ENCODE data around the gene GRID2.
"Not testable (repeated sequence)": the region's sequence is repeated elsewhere in the genome, so short reads cannot be mapped to it uniquely, and the experiment has no call there.

The GRID2 gene

DNA sequence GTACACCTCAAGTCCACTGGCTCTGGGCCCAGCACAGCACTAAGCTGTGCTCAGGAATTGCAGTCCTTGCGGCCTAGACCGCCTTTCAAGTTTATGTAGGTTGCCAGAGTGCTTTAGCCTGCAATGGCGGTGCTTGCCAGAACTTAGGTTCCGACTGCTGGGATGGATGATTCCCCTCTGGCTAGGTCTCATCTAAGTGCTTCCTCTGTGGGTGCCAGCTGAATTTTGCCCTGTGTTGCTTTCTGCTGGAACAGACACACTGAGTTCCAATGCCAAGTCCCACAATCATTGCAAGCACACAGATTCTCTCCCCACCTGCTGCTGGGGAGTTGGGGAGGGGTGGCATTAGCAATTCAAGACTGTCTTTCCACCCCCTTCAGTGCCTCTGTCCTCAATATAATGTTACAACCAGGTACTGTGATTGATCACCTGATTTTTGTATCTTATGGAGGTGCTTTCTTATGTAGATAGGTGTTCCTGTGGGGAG lies 129.5 kb downstream of the GRID2 start:
- no peak for TF ChIP-seq ZFP30 (CRISPR knock-in tag; IDR thresholded peaks at IDR 0.05)
- no peak for TF ChIP-seq TOX (CRISPR knock-in tag; IDR thresholded peaks at IDR 0.05; ENCODE audit: borderline replicate concordance)
- TF ChIP-seq CSDC2 (CRISPR knock-in tag; IDR thresholded peaks at IDR 0.05) = no peak
- no peak for TF ChIP-seq TCF4 (CRISPR knock-in tag; IDR thresholded peaks at IDR 0.05; ENCODE audit: borderline replicate concordance)
- no peak for TF ChIP-seq ZC3H10 (CRISPR knock-in tag; IDR thresholded peaks at IDR 0.05)
- TF ChIP-seq SNAI2 (CRISPR knock-in tag; IDR thresholded peaks at IDR 0.05) = no peak
- no peak for ATAC-seq

DNA sequence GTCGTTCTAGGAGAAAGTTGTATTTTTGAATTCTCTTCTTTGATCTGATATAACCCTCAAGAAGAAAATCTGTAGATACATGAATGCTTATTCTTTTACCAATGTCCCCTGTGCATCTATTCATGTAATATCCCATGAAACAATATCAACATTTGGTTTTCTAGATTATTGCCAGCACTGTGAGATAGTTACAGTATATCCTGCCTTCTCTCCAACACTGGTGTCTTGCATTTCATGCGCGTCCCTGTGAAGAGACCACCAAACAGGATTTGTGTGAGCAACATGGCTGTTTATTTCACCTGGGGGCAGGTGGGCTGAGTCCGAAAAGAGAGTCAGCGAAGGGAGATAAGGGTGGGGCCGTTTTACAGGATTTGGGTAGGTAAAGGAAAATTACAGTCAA lies 135.0 kb downstream of the GRID2 start:
- not testable (repeated sequence) for ATAC-seq

DNA sequence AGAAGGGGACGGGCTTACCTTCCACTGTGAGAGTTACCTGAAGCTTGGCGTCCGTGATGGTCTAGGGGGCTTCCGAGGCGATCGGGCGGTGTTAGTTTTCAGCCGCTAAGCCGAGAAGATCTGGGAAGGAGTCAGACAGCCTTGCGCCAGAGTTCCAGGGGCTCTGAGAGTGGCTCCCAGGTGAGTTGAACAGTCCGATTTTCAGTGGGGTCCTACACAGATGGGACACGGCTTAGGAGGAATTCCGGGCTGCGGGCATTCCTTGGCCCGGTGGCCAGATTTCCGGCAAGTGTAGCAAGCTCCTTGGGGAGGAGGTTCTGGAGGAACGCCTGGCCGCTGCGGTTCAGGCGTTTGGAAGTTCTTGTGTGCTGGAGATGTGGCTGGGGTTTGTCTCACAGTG lies 138.4 kb downstream of the GRID2 start:
- ATAC-seq = not testable (repeated sequence)

DNA sequence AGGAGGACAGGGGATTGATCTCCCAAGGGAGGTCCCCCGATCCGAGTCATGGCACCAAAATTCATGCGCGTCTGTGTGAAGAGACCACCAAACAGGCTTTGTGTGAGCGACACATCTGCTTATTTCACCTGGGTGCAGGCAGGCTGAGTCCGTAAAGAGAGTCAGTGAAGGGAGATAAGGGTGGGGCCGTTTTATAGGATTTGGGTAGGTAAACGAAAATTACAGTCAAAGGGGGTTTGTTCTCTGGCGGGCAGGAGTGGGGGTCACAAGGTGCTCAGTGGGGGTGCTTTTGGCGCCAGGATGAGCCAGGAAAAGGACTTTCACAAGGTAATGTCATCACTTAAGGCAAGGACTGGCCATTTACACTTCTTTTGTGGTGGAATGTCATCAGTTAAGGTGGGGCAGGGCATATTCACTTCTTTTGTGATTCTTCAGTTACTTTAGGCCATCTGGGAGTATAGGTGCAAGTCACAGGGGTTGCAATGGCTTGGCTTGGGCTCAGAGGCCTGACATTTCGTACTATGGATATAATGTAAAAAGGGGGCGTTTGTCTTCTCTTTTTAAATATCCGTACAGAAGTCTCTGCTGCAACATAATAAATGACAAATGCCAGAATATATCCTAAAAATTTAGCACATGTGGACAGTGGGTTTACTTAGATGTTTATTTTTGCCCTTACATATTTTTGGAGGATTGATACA lies 140.5 kb downstream of the GRID2 start:
- not testable (repeated sequence) for ATAC-seq

DNA sequence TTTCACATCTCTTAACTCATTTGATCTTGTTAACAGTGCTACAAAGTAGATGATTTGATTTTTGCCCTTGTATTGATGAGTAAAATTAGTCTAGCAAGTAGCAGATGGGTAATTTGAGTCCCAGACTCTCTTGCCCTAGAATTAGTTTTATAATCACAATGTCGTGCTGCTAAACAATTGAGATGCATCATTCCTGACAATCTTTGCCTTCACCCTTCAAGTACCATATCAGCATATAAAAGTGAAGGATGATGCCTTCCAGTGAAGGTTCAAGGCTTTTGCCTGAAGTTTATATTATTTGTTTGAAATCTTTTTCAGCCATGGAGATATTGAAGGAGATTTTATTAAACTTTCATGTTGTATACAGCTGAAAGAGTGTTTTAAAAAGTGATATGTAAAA lies 141.4 kb downstream of the GRID2 start:
- no peak for ATAC-seq
- no peak for TF ChIP-seq ZFP30 (CRISPR knock-in tag; IDR thresholded peaks at IDR 0.05)
- TF ChIP-seq BACH2 (CRISPR knock-in tag; IDR thresholded peaks at IDR 0.05; ENCODE audit: borderline replicate concordance) = no peak
- TF ChIP-seq, protein P1, sequence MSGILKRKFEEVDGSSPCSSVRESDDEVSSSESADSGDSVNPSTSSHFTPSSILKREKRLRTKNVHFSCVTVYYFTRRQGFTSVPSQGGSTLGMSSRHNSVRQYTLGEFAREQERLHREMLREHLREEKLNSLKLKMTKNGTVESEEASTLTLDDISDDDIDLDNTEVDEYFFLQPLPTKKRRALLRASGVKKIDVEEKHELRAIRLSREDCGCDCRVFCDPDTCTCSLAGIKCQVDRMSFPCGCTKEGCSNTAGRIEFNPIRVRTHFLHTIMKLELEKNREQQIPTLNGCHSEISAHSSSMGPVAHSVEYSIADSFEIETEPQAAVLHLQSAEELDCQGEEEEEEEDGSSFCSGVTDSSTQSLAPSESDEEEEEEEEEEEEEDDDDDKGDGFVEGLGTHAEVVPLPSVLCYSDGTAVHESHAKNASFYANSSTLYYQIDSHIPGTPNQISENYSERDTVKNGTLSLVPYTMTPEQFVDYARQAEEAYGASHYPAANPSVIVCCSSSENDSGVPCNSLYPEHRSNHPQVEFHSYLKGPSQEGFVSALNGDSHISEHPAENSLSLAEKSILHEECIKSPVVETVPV (CRISPR knock-in tag; IDR thresholded peaks at IDR 0.05) = no peak
- TF ChIP-seq, protein P2, sequence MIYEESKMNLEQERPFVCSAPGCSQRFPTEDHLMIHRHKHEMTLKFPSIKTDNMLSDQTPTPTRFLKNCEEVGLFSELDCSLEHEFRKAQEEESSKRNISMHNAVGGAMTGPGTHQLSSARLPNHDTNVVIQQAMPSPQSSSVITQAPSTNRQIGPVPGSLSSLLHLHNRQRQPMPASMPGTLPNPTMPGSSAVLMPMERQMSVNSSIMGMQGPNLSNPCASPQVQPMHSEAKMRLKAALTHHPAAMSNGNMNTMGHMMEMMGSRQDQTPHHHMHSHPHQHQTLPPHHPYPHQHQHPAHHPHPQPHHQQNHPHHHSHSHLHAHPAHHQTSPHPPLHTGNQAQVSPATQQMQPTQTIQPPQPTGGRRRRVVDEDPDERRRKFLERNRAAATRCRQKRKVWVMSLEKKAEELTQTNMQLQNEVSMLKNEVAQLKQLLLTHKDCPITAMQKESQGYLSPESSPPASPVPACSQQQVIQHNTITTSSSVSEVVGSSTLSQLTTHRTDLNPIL (CRISPR knock-in tag; IDR thresholded peaks at IDR 0.05; ENCODE audit: low read depth) = no peak
- no peak for TF ChIP-seq ARNTL (CRISPR knock-in tag; IDR thresholded peaks at IDR 0.05; ENCODE audit: borderline replicate concordance, low read depth)
- TF ChIP-seq ZNF70 (CRISPR knock-in tag; IDR thresholded peaks at IDR 0.05) = no peak
- TF ChIP-seq, protein P3, sequence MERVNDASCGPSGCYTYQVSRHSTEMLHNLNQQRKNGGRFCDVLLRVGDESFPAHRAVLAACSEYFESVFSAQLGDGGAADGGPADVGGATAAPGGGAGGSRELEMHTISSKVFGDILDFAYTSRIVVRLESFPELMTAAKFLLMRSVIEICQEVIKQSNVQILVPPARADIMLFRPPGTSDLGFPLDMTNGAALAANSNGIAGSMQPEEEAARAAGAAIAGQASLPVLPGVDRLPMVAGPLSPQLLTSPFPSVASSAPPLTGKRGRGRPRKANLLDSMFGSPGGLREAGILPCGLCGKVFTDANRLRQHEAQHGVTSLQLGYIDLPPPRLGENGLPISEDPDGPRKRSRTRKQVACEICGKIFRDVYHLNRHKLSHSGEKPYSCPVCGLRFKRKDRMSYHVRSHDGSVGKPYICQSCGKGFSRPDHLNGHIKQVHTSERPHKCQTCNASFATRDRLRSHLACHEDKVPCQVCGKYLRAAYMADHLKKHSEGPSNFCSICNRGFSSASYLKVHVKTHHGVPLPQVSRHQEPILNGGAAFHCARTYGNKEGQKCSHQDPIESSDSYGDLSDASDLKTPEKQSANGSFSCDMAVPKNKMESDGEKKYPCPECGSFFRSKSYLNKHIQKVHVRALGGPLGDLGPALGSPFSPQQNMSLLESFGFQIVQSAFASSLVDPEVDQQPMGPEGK (CRISPR knock-in tag; IDR thresholded peaks at IDR 0.05; ENCODE audit: borderline replicate concordance) = no peak
- no peak for TF ChIP-seq GLIS3 (CRISPR knock-in tag; IDR thresholded peaks at IDR 0.05)
- TF ChIP-seq, protein P4, sequence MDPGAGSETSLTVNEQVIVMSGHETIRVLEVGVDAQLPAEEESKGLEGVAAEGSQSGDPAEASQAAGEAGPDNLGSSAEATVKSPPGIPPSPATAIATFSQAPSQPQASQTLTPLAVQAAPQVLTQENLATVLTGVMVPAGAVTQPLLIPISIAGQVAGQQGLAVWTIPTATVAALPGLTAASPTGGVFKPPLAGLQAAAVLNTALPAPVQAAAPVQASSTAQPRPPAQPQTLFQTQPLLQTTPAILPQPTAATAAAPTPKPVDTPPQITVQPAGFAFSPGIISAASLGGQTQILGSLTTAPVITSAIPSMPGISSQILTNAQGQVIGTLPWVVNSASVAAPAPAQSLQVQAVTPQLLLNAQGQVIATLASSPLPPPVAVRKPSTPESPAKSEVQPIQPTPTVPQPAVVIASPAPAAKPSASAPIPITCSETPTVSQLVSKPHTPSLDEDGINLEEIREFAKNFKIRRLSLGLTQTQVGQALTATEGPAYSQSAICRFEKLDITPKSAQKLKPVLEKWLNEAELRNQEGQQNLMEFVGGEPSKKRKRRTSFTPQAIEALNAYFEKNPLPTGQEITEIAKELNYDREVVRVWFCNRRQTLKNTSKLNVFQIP (CRISPR knock-in tag; IDR thresholded peaks at IDR 0.05; ENCODE audit: borderline replicate concordance, low read depth) = no peak
- TF ChIP-seq CSDC2 (CRISPR knock-in tag; IDR thresholded peaks at IDR 0.05) = no peak
- TF ChIP-seq ZFP3 (CRISPR knock-in tag; IDR thresholded peaks at IDR 0.05) = no peak
- TF ChIP-seq ISL1 (CRISPR knock-in tag; IDR thresholded peaks at IDR 0.05) = no peak
- TF ChIP-seq ESRRG (CRISPR knock-in tag; IDR thresholded peaks at IDR 0.05) = no peak
- TF ChIP-seq ZNF8 (CRISPR knock-in tag; IDR thresholded peaks at IDR 0.05) = no peak
- no peak for TF ChIP-seq TCF4 (CRISPR knock-in tag; IDR thresholded peaks at IDR 0.05; ENCODE audit: borderline replicate concordance)
- no peak for TF ChIP-seq ZNF565 (CRISPR knock-in tag; conservative IDR thresholded peaks at IDR 0.05; ENCODE audit: low read depth)

Measured in SK-N-SH treated with all-trans-retinoic acid at 6 μM for 48 hours (cell line).